ENCODE results near the gene WWOX.

WWOX gene

GRCh38 chr16:78660795-78661194 lies 561.3 kb downstream of the WWOX start:
- DNase-seq (ENCODE audit: low read depth in 2 of 2): no peak
- no peak for TF ChIP-seq CTCF (IDR thresholded peaks at IDR 0.05; ENCODE audit: low read depth, low read length)
- no peak overlapping the region for H3K4me3 ChIP-seq (replicated peaks in 1 of 2; ENCODE audit: low read depth in 2 of 2, low read length in 2 of 2)

- H3K4me3 ChIP-seq (replicated peaks in 1 of 2; ENCODE audit: low read depth in 2 of 2, low read length in 2 of 2): no peak overlapping the region
- no peak for TF ChIP-seq CTCF (IDR thresholded peaks at IDR 0.05; ENCODE audit: low read depth, low read length)
- no peak for DNase-seq (ENCODE audit: low read depth in 2 of 2)
Measured at GRCh38 chr16:78663690-78664089, 564.2 kb downstream of the WWOX start.

- no peak for TF ChIP-seq CTCF (IDR thresholded peaks at IDR 0.05; ENCODE audit: low read depth, low read length)
- DNase-seq (ENCODE audit: low read depth in 2 of 2): peak in 1 of 2 donors; percentile 22
Measured at GRCh38 chr16:78664811-78665772, 565.6 kb downstream of the WWOX start.

GRCh38 chr16:78666318-78666717 lies 566.9 kb downstream of the WWOX start:
- H3K4me3 ChIP-seq (replicated peaks in 1 of 2; ENCODE audit: low read depth in 2 of 2, low read length in 2 of 2): no peak overlapping the region
- no peak for TF ChIP-seq CTCF (IDR thresholded peaks at IDR 0.05; ENCODE audit: low read depth, low read length)
- no peak for DNase-seq (ENCODE audit: low read depth in 2 of 2)

More at GRCh38 chr16:78664811-78665772, 565.6 kb downstream of the WWOX start:
- no peak overlapping the region for H3K4me3 ChIP-seq (replicated peaks in 1 of 2; ENCODE audit: low read depth in 2 of 2, low read length in 2 of 2)

- DNase-seq (ENCODE audit: low read depth in 2 of 2): no peak
- no peak for TF ChIP-seq CTCF (IDR thresholded peaks at IDR 0.05; ENCODE audit: low read depth, low read length)
- no peak overlapping the region for H3K4me3 ChIP-seq (replicated peaks in 1 of 2; ENCODE audit: low read depth in 2 of 2, low read length in 2 of 2)
Measured at GRCh38 chr16:78667675-78668074, 568.2 kb downstream of the WWOX start.

GRCh38 chr16:78668393-78668792 lies 568.9 kb downstream of the WWOX start:
- TF ChIP-seq CTCF (IDR thresholded peaks at IDR 0.05; ENCODE audit: low read depth, low read length): no peak
- no peak for DNase-seq (ENCODE audit: low read depth in 2 of 2)
- H3K4me3 ChIP-seq (replicated peaks in 1 of 2; ENCODE audit: low read depth in 2 of 2, low read length in 2 of 2): no peak overlapping the region
